GM18502 (cell line): ENCODE measurements around the gene MYO15B.

Experiments used
- ATAC-seq: cut with Tn5 transposase; IDR thresholded peaks from one replicate; pipeline ENCODE4 v1.9.1; 2021; ENCODE audit warnings: mild to moderate bottlenecking; ENCODE audit not compliant: unreplicated experiment, poor library complexity

The MYO15B gene

DNA sequence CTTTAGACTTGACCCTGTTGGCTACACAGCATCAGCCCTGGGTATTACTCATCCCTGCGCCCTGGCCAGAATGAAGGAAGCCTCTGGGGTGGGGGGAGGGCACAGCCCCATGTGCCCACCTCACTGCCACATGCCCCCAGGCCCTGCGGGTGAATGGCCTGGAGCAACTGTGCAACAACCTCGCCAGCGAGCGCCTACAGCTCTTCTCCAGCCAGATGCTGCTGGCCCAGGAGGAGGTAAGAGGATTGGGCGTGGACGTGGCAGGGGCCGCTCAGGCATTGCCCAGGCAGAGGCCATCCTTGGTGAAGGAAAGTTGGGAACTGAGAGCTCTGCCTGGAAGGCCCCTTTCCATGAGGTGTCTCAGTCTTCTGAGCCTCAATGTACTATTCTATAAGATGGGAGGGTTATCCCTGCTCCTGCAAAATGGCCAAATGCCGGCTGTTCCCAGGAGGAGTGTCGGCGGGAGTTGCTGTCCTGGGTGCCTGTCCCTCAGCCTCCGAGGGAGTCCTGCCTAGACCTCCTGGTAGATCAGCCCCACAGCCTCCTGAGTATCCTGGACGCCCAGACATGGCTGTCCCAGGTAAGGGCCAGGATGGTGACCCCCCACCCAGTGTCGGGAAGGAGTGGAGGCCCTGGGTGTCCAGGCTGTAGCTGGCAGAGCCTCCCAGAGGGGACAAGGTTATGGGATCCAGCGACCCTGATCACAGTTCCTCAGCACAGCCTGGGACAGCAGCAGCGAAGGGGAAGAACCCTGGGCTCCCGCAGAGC, 8.9 kb downstream of the MYO15B start:
- no peak for ATAC-seq

DNA sequence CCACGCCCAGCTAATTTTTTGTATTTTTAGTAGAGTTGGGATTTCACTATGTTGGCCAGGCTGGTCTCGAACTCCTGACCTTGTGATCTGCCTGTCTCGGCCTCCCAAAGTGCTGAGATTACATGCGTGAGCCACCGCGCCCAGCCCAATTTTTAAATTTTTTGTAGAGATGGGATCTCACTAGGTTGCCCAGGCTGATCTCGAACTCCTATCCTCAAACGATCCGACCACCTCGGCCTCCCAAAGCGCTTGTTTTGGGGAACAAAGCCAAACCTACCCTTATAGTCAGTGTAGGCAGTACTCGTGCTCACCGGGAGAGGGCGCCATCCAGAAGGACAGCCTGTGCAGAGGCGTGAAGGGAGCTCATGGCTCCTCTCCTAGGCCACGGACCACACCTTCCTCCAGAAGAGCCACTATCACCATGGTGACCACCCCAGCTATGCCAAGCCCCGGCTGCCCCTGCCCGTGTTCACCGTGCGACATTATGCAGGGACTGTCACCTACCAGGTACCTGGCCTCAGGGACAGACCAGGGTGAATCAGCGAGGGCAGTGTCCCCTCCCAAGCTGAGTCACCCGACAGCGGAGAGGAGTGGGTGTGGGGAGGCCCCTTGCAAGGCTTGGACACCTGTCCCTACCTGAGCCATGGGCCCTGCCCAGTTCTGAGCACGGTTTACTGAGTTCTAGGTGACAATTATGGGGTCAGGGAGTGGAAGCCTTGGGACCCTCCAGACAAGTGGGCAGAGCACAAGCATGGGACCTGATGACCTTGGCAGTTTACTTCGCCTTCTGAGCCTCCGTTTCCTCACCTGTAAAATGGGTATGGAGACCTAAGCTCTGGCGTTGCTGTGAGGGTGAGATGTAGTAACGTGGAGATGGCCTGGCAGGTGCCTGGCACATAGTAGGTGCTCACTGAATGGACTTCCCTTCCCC, 13.7 kb downstream of the MYO15B start:
- no peak for ATAC-seq

DNA sequence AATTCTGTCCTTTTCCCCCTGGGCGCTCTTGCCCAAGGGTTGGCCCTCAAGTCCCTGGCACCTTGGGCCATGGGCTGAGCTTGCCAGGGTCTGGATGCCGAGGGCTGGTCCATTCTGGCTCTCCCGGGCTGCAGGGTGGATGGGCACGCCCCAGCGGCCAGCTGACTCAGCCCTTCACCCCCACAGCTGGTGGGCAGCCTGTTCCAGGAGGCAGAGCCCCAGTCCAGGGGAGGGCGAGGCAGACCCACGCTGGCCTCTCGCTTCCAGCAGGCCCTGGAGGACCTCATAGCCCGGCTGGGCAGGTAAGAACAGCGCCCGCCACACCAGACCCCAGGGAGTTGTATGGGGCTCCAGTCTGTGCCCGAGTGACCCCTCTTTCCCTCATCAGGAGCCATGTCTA, 15.0 kb downstream of the MYO15B start:
- no peak for ATAC-seq

DNA sequence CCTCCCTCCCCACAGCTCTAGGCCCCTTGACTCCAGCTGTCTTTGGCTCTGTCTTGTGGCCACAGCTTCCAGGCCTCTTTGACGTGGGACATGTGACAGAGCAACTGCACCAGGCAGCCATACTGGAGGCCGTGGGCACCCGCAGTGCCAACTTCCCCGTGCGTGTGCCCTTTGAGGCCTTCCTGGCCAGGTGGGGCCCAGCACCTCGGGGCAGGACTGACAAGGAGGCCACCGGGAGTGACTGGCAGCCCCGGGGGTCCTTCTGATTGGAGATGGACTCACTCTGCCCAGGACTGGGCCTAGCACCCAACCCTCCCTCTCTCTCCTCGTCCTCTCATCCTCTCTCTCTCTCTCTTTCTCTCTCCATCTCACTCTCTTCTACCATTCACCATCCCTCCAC, 15.5 kb downstream of the MYO15B start:
- ATAC-seq = no peak

DNA sequence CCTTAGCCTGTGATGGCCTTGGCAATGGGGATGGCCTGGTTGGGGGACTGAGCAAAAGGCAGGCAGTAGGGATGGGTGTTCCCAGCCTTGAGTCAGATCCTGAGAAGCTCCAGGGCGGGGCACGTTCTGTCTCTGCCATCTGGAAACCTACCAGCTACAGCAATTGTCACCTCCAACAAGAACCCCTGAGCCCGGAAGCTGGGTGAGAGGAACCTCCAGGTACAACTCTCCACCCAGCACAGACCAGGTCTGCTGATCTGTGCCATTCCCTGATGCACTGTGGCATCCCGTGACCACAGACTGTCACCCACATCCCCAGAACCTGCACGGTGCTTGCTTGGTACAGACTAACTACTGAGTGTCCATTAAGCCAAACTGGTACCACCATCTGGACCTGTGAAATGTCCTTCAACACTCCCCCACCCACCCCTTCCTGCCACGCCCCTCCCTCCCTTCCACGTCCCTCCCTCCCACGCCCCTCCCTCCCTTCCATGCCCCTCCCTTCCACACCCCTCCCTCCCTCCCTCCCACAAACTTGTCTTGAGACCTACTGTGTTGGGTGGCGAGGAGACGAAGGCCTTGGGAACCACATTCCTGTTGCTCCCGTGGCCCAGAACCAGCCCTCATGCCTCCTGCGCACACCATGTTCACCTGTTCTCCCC, 16.6 kb downstream of the MYO15B start:
- ATAC-seq = no peak

DNA sequence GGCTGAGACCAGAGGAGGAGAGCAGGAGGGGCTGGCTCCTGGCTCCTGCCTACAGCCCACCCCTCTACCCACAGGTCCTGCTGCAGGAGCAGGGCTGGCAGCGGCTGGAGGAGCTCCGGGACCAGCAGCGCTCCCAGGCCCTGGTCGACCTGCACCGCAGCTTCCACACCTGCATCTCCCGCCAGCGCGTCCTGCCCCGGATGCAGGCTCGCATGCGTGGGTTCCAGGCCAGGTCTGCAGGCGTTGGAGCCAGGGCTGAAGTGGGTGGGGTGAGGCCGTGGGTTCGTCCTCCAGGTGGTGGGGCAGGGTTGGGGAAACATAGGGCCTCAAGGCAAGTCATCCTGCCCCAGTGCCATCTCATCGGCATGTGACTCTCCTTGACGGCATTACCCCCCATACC, 18.2 kb downstream of the MYO15B start:
- no peak for ATAC-seq

DNA sequence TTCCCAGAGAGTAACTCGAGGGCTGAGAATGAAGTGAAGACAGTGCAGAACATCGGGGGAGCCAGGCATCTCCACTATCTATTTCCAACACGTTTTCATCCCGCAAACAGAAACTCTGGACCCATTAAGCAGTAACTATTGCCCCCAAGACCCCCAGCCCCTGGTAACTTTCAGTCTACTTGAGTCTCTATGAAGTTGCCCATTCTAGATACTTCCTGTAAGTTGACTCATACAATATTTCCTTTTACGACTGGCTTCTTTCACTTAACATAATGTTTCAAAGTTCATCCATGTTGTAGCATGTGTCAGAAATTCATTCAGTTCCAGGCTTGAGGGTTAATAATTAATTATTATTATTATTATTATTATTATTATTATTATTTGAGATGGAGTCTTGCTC, 19.5 kb downstream of the MYO15B start:
- ATAC-seq = no peak

DNA sequence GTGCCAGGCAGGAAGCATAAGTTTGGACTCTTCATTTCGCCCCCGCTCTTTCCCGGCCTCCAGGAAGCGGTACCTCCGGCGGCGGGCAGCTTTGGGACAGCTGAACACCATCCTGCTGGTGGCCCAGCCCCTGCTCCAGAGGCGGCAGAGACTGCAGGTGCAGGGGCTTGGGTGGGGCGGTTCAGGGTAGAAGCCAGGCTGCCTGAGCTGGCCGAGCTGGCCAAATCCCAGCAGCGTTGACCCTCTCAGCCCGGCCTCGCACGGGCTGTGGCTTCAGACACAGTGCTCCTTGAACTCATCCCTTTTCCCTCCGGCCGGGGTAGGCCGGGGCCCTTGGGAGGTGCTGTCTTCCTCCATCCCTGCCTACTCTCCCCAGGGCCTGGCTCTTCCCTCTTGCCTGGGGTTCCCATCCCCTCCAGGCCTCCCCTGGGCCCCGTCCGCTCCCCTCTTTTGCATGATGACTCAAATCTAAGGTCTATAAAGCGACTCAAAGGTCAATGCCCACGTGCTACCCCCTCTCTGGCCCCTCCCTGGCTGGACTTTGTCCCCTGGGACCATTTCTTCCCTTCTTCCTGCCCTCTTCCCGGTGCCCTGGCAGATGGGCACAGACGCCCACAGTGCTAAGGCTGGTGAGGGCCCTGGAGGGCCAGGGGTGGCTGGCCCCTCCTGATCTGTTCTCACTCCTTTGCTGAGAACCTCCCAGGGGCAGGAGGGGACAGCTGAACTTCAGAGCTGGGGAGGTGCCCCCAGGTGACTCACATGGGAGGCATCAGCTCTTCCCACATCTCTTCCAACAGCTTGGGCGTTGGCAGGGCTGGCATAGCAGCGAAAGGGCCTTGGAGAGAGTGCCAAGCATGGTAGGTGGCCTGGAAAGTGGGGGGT, 22.7 kb downstream of the MYO15B start:
- no peak for ATAC-seq

DNA sequence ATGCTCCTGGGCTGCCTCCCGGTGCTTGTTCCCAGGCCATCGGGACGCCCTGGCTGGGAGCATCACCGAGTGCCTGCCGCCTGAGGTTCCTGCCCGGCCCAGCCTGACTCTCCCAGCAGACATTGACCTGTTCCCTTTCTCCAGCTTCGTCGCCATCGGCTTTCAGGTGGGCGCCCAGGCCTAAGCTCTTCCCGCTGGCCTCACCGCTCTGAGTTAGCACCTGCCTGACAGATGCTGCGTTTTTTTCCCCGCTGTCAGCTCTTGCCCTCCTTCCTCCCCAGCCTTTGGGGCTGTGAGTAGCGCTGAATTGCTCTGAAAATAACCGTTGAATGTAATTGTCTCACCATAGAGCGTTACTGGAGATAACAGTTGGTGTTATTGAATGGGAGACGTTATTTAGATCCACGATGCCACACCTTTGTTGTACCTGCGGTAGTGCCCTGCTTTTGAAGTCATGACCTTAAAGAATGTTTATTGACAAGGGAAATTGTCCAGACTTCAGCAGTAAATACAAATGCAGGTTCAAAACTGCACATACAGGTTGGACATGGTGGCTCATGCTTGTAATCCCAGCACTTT, 24.3 kb downstream of the MYO15B start:
- no peak for ATAC-seq

DNA sequence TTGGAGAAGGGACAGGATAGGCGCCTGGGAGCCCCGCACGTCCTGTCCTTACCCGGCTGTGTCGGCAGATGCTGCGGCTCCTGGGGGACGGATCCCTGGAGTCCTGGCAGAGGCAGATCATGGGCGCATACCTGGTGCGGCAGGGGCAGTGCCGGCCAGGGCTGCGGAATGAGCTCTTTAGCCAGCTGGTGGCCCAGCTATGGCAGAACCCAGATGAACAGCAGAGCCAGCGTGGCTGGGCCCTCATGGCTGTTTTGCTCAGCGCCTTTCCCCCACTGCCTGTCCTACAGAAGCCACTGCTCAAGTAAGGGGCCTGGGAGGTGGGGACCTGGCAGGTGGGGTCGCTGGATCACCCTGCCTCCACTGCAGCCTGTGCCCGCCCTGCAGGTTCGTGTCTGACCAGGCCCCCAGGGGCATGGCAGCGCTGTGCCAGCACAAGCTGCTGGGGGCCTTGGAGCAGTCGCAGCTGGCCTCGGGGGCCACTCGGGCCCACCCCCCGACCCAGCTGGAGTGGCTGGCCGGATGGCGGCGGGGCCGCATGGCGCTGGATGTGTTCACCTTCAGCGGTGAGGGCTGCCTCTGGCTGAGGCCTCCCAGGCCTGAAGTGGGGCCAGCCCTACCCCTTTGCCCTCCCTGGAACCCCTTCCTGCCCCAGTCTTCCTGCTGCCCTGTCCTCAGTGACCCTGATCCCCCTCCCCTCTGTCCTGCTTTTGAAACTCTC, 25.5 kb downstream of the MYO15B start:
- no peak for ATAC-seq

DNA sequence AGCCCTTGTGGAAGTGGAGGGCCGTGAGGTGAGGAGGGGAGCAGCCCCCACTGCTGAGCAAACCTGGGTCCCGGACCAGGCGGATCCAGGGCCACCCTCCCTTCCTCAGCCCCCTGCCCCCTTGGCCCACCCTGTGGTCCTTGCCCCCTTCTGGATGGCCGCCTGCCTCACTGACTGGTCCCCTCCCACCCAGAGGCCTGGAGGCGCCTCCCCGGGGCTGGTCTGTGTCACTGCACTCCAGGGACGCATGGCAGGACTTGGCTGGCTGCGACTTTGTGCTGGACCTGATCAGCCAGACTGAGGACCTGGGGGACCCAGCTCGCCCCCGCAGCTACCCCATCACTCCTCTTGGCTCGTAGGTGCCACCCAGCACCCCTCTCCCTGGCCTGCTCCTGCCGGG, 26.4 kb downstream of the MYO15B start:
- no peak for ATAC-seq

DNA sequence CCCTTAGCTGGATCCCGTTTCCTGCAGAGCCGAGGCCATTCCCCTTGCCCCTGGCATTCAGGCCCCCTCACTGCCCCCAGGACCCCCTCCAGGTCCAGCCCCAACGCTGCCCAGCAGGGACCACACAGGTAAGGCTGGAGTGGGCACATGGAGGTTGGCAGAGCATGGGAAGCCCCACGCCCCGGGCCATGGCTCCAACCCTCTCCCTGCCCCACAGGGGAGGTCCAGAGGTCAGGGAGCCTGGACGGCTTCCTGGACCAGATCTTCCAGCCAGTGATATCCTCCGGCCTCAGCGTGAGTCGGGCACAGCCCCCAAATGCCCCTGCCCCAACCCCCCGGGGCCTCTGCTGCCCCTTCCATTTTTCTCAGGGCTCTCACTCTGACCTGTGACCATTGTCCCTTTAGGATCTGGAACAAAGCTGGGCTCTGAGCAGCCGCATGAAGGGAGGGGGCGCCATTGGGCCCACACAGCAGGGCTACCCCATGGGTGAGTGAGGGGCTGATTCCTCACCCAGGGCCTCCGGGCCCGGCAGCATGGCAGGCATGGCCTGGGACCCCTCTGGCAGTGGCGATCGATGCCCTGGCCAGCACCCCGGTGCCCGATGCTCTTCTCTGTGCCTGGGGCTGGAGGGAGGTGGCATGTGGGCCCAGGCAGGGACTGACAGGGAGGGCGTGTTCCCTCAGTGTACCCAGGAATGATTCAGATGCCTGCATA, 27.1 kb downstream of the MYO15B start:
- no peak for ATAC-seq

DNA sequence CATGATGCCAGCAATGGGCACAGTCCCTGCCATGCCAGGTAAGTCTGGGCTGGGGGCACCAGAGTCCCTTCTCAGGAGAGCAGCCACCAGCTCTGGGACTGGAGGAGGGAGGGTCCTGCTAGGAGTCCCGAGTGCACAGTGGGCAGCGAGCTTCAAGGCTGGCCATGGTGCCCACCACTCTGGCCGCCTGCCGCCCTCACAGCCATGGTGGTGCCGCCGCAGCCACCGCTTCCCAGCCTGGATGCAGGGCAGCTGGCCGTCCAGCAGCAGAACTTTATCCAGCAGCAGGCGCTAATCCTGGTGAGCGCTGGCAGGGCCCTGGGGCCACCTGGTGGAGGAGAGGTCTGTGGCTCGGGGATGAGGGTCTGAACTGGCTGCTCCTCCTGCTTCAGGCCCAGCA, 27.7 kb downstream of the MYO15B start:
- ATAC-seq = no peak

DNA sequence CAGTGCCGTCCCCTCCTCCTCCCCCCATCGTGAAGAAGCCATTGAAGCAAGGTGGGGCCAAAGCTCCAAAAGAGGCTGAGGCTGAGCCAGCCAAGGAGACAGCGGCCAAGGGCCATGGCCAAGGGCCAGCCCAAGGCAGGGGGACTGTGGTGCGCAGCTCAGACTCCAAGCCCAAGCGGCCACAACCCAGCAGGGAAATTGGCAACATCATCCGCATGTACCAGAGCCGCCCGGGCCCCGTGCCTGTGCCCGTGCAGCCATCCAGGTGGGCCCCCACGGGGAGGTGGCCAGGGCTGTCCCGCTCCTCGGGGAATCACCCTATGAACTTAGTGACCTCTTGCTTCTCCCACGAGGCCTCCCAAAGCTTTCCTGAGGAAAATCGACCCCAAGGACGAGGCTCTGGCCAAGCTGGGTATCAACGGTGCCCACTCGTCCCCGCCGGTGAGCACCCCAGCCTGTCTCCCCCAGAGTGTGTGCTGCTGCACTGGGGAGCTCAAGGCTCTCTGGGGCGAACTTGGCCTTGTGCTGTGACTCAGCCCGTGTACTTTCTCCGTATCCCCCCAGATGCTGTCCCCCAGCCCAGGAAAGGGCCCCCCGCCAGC, 29.0 kb downstream of the MYO15B start:
- no peak for ATAC-seq

DNA sequence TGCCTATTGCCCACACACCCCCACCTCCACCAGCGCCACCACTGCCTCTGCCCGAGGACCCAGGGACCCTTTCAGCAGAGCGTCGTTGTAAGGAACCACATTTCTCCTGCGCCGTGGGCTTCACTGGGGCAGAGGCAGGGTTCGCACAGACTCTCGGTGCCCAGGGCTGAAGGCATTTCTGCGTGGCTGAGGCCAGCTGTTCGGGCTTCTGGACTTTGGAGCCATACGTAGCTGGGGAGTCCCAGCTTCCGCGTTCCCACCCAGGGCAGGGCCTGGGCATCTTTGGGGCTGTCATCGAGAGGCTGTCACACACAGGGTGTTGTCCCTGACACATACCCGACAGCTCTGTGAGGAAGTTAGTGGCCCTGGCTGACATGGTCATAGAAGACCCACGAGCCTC, 29.6 kb downstream of the MYO15B start:
- no peak for ATAC-seq

DNA sequence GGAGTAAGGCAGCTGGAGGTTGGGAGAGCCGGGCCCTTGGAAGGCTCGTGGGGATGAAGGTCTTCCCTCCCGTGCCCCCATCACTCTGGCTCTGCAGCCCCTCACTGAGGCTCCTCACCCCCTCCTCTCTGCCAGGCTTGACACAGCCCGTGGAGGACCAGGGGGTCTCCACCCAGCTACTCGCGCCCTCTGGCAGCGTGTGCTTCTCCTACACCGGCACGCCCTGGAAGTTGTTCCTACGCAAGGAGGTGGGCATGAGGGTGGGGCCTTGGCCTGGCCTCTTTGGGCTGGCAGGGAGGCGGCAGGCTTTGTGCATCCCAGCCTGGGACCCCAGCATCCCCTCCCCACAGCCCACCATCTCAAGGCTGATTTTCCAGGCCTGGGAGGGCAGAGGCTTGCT, 30.1 kb downstream of the MYO15B start:
- no peak for ATAC-seq

DNA sequence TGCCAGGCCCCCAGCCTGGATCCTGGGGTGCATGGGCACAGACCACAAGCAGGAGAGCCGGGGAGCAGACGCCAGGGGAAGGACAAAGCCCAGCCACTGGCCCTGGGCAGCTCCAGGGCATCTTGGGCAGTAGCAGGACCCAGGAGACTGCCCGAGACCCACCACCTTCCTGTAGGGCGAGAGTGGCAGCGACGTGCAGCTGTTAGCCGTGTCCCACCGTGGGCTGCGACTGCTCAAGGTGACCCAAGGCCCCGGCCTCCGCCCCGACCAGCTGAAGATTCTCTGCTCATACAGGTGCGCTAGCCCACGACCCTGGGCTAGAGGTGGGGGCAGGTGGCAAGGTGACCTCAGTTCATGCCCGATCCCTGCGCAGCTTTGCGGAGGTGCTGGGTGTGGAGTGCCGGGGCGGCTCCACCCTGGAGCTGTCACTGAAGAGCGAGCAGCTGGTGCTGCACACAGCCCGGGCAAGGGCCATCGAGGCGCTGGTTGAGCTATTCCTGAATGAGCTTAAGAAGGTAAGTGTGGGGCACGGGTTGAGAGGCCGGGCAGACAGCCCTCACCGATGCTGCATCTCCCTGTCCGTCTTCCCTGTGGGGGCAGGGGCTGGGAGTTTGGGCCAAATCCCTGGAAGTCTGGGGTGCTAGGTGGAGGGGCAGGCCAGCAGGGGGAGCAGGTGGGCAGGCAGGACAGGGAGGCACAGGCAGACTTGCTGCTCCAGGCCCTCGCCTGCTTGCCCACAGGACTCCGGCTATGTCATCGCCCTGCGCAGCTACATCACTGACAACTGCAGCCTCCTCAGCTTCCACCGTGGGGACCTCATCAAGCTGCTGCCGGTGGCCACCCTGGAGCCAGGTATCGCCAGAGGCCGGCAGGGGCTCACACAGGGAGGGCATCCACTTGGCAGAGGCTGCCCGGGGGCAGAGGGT, 32.2 kb downstream of the MYO15B start:
- no peak for ATAC-seq
